ENCODE measurements around the gene PRSS2.

DNA sequence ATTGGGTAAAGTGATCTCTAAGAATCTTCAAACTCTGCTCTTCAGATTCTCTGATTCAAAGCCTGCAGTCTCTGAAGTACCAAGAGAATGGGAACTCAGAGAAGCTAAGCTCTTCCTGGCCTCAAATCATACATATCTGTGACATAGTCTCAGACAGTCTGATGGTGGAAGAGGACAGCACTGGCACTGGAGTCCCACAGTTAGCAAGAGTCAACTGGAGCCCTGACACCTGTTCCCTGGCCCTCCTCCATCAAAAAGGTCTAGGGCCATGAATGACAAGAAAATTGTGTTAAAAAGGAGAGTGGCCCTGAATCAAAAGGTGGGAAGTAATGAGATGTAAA, 37.7 kb downstream of the PRSS2 start:
- TF ChIP-seq CTCF (conservative IDR thresholded peaks at IDR 0.05) = no peak
- TF ChIP-seq ZFX (IDR thresholded peaks at IDR 0.05) = no peak

Measured in C4-2B (cell line).